DMS79 (cell line): ENCODE measurements around the gene TMOD2.
A peak's percentile ranks its signal among the peaks of the same experiment; 100 is the strongest.

ENCODE experiments used
- DNase-seq: peaks from one replicate; lab custom pipeline; 2025; lab: John Stamatoyannopoulos, UW

The TMOD2 gene

GRCh38 chr15:51736069-51736468, 15.3 kb upstream of the TMOD2 start:
- no peak for DNase-seq

GRCh38 chr15:51736751-51737521, 14.5 kb upstream of the TMOD2 start:
- DNase-seq: peak; percentile 14

GRCh38 chr15:51737522-51738305, 13.7 kb upstream of the TMOD2 start, which contains the start of gene LYSMD2:
Gene LYSMD2, minus strand, starts transcription at chr15:51737655. Its CDS starts 33 bp downstream, at chr15:51737622.
- peak; percentile 27 for DNase-seq

GRCh38 chr15:51738553-51738952, 12.8 kb upstream of the TMOD2 start:
- DNase-seq: no peak

GRCh38 chr15:51739061-51739712, 12.2 kb upstream of the TMOD2 start:
- no peak for DNase-seq

GRCh38 chr15:51749307-51749706, 2.1 kb upstream of the TMOD2 start:
- no peak for DNase-seq

- DNase-seq: no peak
Measured at GRCh38 chr15:51750186-51750585, 1.2 kb upstream of the TMOD2 start.

- DNase-seq: no peak
Measured at GRCh38 chr15:51751697-51752683, 593 bp downstream of the TMOD2 start.

GRCh38 chr15:51752888-51753287, 1.5 kb downstream of the TMOD2 start:
- no peak for DNase-seq

GRCh38 chr15:51754267-51754666, 2.9 kb downstream of the TMOD2 start:
- DNase-seq: no peak

- DNase-seq: no peak
Measured at GRCh38 chr15:51755790-51756189, 4.4 kb downstream of the TMOD2 start.

GRCh38 chr15:51756482-51756881, 5.1 kb downstream of the TMOD2 start:
- no peak for DNase-seq

- no peak for DNase-seq
Measured at GRCh38 chr15:51757450-51757849, 6.1 kb downstream of the TMOD2 start.

- DNase-seq: no peak
Measured at GRCh38 chr15:51758645-51759044, 7.2 kb downstream of the TMOD2 start.

GRCh38 chr15:51759557-51760070, 8.2 kb downstream of the TMOD2 start:
- peak; percentile 85 for DNase-seq

GRCh38 chr15:51760805-51761204, 9.4 kb downstream of the TMOD2 start:
- no peak for DNase-seq

GRCh38 chr15:51765751-51766150, 14.4 kb downstream of the TMOD2 start:
- DNase-seq: no peak

GRCh38 chr15:51766341-51766740, 14.9 kb downstream of the TMOD2 start:
- no peak for DNase-seq

- no peak for DNase-seq
Measured at GRCh38 chr15:51768018-51768417, 16.6 kb downstream of the TMOD2 start.

GRCh38 chr15:51770902-51771301, 19.5 kb downstream of the TMOD2 start:
- DNase-seq: no peak

- DNase-seq: no peak
Measured at GRCh38 chr15:51771773-51772172, 20.4 kb downstream of the TMOD2 start.
